GM19193 (cell line): ENCODE results near the gene SLC5A5.

Experiments used
- POLR2A ChIP-seq: IDR thresholded peaks from 4 replicates; pipeline ENCODE4 v1.6.1; 2011; ENCODE audit not compliant: insufficient read depth, insufficient read length; ENCODE audit errors: extremely low read depth

The SLC5A5 gene

GRCh38 chr19:17862711-17863519 is 8.8 kb upstream of the SLC5A5 start:
- no peak for TF ChIP-seq POLR2A

- no peak for TF ChIP-seq POLR2A
These were observed 8.1 kb upstream of the SLC5A5 start for GRCh38 chr19:17863520-17864182.

- TF ChIP-seq POLR2A = peak; percentile 57
These were observed 6.1 kb upstream of the SLC5A5 start for GRCh38 chr19:17865364-17866311.

- no peak for TF ChIP-seq POLR2A
These were observed 5.3 kb upstream of the SLC5A5 start for GRCh38 chr19:17866312-17866963.

GRCh38 chr19:17866964-17867486 is 4.7 kb upstream of the SLC5A5 start:
- TF ChIP-seq POLR2A = no peak

GRCh38 chr19:17868669-17869068 is 3.1 kb upstream of the SLC5A5 start:
- no peak for TF ChIP-seq POLR2A

- TF ChIP-seq POLR2A = no peak
These were observed 2.6 kb upstream of the SLC5A5 start for GRCh38 chr19:17869114-17869608.

- no peak for TF ChIP-seq POLR2A
These were observed 490 bp upstream of the SLC5A5 start for GRCh38 chr19:17871032-17871877.

- TF ChIP-seq POLR2A = no peak
These were observed 681 bp downstream of the SLC5A5 start for GRCh38 chr19:17872251-17873001.

- TF ChIP-seq POLR2A = no peak
These were observed 2.3 kb downstream of the SLC5A5 start for GRCh38 chr19:17873786-17874757.

GRCh38 chr19:17874758-17875135 is 3.0 kb downstream of the SLC5A5 start:
- no peak for TF ChIP-seq POLR2A

GRCh38 chr19:17877696-17878095 is 6.0 kb downstream of the SLC5A5 start:
- no peak for TF ChIP-seq POLR2A
